Amniotic stem cell (primary cell): ENCODE data around the gene SMPD3.

Experiments used
- DNase-seq: peaks from one replicate; lab custom pipeline; 2025; lab: John Stamatoyannopoulos, UW

SMPD3 gene

DNA sequence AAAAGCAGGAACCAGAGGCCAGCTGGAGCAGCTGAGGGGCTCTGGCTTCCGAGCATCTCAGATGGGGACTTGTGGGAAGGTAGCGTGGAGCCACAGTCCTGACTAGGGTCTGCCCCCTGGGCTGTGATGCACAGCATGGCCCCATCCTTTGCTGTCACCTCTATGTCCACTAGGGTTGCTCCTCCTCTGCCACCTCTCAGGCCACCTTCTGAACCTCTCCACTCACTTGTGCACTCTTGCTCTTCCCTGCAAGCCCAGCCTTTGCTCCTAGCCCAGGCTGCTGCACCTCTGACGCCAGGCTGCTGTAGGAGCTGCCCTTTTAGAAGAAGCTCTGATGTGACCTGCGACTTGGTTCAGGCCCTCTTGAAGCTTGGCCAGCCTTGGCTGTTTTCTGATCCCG lies 24.3 kb upstream of the SMPD3 start:
- no peak for DNase-seq

DNA sequence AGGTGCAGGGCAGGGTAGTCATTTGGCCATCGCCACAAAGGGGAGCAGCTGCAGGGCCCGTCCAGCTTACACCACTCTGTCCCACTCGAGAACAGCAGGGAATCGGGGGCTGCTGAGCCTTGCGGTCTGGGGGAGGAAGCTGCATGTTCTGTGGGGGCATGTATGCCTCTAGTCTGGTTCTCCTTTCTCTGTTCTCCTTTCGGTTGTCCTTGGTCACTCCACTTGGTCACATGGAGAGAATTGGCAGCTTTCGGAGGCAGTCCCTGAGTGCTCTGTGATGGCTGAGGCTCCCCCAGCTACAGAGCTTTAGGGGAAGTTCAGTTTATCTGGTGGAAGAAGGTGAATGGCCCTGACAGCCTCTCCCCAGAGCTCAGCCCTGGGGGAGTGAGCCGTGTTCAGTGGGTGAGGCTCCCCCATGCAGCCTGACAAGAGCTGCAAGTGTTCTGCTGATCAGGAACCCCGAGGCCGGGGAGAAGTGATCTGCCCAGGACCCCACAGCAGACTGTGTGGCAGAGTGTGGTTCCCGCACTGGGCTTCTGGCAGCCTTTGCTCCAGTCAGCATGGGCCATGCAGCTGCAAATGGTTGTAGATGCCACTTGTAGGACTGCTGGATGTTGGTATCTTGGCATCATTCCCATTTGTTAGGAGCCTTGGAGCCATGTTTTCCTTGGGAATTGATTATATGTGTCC lies 22.3 kb upstream of the SMPD3 start:
- no peak for DNase-seq

DNA sequence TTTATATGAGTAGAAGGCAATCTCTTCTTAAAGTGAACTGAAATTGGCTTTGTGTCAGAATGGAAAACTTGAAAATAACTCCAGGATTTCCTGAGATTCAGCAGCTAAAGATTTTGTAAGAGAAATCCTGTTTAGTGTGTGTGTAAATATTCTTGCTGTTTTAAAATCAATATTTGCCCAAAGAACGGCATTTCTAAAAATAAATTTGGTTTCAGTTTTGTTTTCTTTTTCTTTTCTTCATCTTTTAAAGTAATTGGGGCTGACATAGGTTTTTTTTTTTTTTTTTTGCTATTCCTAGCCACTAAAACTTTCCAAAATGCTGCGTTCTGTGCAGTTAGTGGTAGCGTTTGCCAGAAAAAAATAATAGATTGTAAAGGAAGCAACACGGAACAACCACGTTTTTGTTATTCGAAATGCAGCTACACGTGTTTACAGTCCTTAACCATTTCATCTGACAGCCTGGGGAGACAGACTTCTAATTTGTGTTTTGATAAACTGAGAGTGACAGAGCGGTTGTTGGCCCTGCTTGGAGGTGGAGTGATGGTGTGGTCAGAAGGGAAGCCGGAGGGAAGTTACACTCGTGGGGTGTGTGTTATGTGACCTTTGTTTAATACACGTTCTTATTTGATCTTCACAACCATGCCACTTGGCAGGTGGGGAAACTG lies 21.6 kb upstream of the SMPD3 start:
- no peak for DNase-seq

DNA sequence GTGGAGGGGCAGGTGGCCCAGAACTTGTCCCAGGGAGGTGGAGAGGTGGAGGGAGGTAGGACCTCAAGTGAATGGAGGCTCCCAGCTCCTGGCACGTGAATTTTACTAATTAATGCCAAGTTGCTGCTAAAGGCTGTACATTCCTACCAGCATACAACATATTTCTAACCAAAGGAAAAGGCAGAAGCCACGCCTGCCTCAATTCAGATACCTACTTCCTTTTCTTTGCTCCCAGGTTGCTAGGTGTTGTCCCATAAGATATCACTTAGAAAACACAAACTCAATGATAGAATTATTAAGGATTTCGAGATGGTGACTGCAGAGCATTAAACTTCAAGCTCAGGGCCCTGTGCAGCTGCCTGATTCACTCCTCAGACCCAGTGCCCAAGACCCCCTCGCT lies 20.5 kb upstream of the SMPD3 start:
- DNase-seq = no peak

DNA sequence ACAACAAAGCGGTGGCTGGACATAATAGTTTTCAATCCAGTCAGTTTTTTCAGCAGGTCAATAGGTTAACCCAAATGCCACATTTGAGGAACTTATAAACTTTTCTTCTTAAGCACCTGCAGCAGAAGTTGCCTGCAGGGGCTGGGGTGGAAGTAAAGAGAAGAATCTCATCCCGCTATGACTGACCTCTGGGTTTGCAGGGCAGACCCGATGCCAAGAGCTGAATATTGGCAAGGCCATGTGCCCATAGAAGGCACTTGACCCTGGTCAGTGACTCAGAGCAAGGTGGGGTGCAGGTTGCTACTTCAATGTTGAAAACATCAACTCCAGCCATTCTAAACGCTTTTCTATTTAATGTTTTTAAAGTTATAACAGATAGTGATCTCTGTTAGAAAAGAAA lies 17.9 kb upstream of the SMPD3 start:
- DNase-seq = no peak

DNA sequence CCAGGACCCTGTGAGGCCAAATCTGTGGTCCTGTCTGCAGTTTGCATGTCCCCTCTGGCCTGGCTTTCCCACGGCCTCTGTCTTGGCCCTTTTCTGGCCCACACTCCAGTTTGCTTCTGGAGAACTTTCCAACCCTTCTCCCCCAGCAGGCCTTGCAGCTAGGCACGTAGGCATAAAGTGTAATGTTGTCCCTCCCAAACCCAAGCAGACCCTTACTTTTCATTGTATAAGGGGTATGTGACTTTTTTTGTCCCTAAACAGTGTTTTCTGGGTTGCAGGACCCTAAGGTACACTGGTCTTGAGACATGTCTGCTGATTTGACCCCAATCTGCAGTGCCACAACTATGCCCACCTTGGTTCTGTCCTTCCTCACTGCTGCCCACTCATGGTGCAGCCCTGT lies 15.6 kb upstream of the SMPD3 start:
- no peak for DNase-seq

DNA sequence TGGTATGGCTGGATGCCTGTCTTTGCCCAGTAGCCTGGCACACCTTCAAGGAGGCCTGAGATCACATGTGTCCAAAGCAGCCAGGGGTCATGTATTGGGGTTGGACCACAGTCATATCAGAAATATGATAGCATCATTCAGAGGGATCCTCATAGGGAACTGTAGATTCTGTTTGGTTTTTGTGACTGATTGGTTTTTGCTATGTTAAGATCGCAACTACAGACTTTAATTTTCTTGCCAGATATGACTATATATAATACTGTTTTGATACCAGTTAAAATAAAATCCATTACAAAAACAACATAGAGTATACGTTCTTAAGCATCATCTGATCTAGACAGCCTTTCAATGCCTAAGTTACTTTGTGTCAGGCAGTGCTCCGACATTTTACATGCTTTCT lies 11.8 kb upstream of the SMPD3 start:
- DNase-seq = no peak

DNA sequence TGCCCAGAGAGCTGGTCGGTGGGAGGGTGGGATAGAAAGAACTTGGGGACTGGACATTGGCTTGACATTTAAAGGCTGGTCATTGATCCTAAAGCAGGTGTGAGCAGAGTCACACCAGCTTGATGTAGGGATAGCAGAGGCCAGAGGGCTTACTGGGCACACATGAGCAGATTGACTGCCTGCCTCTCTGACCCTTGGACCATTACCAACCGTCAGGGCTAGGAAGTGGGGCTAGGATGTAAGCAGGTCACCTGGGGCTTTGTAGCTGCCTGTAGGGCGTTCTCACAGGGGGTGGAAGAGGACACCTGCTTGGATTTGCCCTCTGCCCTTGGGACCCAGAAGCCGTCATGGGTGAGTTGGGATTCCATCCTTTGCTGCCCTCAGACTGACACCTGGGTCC lies 11.1 kb upstream of the SMPD3 start:
- no peak for DNase-seq

DNA sequence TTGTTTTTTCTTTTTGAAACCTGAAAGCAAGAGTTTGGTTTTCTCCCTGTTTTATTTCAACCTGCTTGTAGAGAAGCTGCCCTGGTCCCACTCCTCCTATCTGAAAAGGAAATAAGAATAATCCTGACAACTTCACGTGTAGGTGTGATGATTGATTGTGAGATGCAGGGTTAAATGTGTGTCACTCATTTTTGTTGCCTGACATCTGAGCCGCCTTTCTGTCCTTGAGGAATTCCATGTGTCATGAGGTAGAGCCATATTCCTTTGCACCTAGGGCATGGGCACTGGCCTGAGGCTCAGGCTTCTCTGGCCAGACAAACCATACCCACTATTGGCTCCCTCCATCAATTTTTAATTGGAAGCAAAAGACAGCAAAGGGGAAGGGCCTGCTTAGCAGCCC lies 10.2 kb upstream of the SMPD3 start:
- no peak for DNase-seq

DNA sequence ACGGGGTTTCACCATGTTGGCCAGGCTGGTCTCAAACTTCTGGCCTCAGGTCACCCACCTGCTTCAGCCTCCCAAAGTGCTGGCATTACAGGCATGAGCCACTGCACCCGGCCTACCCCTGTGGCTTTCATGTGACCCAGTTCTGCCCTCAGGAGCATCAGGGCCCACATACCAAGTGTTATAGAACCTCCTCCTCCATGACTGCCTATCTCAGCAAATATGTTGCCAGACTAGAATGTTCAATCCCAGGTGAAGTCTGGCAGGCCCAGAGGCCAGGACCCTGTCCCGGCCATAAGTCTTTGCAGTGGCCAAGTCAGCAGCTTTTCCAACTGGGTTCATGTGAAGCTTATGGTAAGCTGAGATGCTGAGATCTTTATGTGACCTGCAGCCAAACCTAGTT lies 9.8 kb upstream of the SMPD3 start:
- no peak for DNase-seq

DNA sequence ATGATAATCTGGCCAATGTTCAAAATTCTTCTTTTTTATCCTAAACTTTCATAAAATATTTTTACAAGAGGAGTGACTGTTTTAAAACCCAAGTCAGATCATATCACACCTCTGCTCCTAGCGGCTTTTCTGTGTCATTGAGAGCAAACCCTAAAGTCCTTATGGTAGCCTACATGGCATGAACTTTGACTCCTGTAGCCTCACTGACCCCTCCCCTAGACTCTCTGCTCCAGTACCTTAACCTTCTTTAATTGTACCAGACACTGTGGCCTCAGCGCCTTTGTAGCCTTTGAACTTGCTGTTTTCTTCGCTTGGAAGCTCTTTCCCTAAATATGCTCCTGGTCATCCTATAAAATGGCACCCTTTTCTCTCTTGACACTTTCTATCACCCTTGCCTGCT lies 7.3 kb upstream of the SMPD3 start:
- no peak for DNase-seq

DNA sequence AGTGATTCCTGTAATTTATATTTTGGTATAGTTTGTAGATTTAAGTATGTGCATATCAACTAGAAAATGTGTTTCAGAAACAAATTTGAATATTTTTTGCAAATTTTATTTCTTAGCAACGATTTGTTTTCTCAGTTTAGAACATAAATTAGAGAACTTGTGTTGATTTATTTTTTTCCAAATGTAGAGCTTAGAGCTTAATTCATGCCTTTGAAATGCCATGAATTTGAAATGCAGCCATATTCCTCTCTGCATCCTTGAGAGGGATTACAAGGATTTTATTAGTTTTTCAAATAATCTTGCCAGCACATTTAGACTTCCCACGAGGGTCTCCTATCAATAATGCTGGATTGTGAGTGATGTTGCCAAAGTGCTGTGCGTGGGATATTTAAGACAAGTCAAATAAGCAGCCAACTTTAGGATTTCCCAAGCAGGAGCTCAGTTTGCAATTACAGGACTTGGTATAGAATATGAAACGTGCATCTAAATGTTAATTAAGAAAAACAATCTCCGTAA lies 6.7 kb upstream of the SMPD3 start:
- no peak for DNase-seq

DNA sequence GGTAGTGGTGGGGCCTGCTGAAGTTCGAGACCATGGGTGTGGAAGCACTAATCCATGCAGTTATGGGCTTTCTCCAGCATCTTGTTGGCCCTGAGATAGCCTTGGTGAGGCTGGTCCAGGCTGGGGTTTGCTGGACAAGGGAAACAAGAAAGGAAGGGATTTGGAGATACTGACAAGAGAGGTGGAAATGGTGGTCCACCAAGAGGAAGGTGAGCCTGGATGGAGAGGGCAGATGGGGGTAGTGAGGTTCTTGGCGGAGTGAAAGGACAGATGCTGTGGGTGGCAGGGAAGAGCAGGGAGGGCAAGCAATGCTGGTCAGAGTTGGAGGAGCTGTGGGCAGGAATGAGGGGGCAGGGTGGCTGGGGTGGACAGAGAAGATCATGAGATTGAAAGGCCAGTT lies 5.5 kb upstream of the SMPD3 start:
- no peak for DNase-seq

DNA sequence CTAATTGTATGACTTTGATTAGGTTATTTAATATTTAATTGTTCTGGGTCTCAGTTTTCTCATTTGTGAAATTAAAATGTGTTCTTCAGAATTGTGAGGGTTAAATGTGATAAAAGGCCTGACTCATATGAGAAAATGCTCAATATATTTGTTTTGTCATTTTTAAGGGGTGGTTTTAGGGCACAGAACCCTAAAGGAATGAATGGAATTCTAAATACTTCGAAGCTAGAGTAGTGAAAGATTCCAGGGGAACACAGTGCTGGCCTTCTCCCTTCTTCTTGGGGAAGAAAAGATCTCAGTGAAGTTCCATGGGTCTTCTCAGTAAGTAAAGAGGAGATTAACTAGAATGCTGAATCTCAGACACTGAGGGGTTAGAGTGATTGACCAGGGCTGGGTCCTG lies 3.9 kb upstream of the SMPD3 start:
- no peak for DNase-seq

DNA sequence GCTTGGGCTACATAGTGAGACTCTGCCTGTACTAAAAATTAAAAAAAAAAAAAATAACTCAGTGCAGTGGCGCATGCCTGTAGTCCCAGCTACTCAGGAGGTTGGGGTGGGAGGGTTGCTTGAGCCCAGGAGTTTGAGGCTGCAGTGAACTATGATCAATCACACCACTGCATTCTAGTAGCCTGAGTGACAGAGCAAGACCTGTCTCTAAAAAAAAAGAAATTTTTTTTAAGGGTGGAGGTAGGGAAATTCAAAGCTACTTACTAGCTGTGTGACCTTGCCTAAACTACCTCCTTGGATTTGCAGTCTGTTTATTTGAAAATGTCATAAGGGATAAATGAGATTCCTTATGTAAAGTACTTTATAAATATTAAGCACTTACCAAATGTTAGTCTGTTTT lies 3.4 kb upstream of the SMPD3 start:
- no peak for DNase-seq

DNA sequence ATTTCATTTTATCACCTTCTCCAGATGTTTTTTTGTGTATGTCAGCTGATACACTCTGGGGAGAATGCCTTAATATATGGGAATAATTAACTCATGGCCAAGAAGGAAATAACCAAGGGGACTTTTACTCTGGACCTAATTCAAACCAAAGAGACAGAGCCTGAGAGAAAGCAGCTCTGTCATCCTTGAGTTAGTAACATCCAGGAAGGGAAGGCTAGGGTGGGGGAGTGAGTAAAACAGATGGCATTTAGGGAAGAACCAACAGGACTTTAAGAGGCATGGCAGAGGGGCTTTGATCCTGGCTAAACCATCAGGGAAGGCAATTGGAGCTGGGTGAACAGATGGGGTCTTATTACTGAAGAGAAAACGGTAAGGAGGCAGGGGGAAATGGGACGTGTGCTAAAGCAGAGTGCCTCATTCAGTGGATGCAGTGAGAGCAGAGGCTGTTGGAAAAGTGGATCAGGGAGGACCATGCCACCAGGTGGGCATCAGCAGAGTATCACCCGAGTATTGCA lies 2.5 kb upstream of the SMPD3 start:
- DNase-seq = no peak

DNA sequence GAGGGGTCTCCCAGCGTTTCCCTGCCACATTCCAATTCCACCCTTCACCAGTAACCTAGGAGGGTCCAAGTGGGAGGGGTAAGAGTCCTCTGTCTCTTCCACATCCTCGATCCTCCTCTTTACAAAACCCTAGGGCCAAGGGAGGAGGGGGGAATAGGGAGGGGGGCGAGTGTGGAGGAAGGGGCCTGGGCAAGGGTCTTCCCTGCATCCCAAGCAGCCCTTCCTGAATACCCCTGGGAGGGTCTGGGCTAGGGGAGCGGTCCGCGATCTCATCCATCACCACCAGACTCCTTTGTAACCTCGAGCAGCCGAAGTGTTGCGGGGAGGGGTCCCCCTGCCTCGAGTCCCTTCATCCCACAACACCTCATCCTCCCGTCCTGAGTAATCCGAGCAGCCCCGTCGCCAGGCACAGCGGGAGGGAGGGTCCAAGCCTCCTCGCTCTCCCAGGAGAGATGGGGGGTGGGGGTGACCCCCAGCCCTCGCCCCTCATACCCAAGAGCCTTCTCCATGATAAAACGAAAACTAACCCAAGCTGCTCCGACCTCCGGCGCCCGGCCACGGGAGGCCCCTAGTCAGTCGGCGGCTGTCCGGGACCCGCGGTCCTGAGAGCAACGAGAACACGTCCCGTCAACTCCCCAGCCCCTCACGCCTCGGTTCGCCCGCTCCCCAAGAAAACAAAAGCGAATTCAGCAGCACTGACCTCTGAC lies 502 bp downstream of the SMPD3 start:
- no peak for DNase-seq

DNA sequence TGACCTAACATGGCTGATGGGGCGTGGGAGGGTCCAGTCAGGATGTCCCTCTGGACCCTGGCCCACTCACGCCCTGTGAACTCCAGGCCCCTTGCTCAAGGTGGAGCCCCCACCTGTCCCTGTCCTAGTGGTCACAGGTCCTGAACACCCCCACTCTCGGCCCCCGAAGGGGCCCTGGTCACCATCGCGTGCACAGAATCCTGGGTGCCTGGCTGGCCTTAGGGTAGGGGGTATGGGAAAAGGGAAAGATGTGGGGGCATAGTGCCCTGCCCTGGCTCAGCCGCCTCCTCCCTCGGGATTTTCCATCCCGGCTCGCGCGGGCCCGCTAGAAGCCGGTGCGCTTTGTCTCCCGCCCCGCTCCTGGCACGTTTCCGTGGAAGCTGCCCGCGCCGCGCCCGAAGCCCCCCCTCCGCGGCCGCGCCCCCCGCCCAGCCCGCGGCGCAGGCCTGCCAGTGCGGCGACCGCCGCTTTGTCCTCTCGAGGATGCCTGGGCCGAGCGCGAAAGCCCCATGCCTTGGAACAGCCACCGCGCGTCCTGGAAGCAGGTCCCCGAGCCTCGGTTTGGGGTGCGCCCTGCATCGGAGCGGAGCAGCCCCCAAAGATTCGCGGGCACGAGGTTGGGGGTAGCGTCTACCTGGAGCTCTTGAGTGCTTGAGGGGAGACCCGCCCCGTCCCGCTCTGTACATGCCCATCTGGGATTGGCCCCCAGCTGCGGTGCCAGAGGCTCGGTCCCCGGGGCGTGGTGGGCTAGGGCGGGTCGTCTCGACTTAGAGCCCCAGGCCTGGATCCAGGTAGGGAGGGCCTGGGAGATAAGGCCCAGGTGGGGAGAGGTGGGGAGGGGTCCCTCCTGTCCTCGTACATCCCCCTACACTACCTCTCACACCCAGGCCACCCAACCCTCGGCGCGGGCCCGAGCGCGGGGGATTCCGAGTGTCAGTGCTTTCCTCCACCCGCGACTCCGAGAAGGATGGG lies 1.3 kb downstream of the SMPD3 start:
- no peak for DNase-seq

DNA sequence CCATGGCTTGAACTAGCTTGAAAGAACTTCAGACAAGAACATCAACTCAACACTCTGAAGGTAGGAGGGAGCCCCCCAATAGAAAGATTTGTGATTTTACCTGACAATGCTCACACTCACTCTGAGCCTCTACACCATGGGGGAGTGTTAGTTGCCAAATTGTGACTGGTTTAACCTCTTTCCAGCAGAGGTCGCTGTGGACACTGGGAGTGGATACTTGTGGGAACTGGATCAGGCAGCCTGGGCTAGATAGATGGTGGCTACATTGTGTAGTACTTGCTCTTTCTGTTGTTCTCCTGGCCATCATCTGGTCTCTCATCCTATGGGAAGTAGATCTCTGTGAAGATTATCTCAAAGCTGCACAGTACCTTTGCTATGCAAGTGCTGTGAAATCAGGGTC lies 2.9 kb downstream of the SMPD3 start:
- no peak for DNase-seq

DNA sequence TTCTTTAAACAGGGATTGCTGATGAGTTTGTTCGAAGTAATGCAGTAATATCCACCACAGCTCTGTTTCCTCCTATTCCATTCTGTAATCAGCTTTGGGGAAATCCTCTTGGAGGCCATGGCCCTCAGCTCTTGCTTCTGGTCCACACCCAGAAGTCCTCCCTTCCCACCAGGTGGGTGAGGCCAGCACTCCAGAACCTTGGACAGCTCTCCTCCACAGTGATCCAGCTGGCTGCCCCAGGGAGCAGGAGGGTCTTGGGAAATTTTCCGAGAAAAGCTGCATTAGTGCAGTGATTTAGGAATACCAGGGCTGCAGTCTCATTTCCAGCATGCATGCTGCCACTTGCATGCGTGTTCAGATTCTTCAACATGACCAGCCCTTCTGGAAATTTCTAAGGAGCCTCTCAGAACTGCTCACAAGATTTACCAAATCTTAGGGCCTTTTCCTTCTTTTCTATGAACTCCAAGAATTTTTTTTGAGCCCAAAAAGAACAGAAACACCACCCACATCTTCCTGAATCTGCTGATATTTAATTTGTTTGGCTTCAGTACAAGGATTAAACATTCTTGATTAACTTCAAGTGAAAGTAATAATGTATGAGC lies 4.2 kb downstream of the SMPD3 start:
- no peak for DNase-seq

DNA sequence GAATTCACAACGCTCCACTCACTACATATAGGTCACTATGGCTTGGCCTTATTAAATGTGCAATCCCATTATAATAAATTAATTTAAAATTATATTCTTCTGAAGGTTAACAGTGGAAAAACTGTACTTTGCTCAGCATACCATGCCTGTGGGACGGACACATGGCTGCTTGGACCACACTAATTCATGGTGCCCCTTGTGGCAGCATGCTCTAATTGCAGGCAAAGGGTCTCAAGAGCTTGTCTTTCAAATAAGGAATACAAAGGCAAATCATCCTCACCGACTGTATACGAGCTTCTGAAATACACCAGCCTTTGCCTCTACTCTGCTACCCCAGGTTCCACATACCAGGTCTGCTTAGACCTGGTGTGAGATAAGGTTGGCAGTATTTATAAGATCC lies 11.7 kb downstream of the SMPD3 start:
- DNase-seq = no peak
